ENCODE results near the gene HSPA8.

DNA sequence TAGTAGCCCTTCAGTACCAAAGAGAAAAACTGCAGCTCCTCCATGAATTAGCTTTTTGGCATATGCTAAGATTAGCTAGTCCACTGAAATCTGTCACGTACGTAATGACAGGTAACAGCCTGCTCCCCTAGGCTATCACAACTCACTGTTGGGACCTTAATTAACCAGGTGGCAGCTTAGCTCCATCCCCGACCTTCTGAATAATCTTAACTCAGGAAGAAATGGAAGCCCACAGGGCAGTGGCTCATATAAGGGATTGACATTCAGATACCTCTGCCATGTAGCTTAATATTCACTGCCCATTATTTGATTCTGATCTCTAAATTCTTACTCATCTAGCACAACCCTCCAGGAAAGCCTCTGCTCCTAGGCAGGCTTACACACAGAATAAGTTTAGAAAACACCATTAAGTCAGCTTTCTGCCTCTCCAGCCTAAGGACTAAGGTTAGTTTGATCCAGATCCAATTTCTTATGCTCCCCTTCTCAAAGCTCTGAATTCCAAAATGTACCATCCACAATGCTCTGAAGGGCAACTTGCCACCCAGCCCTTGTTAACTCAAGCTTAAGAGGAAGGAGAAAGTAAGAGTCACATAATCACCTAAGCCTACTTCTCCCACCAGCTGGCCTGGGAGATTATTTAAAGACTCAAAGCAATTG is 5.0 kb downstream of the HSPA8 start:
- TF ChIP-seq MTA3 (IDR thresholded peaks at IDR 0.05; ENCODE audit: borderline replicate concordance, low read length) (no peak), MXI1 (IDR thresholded peaks at IDR 0.05; ENCODE audit: low read depth, low read length) (no peak), TARDBP (IDR thresholded peaks at IDR 0.05; ENCODE audit: borderline replicate concordance) (no peak), RAD21 (IDR thresholded peaks at IDR 0.05; ENCODE audit: insufficient read depth, low read depth, low read length) (no peak), CBFB (IDR thresholded peaks at IDR 0.05; ENCODE audit: low read depth) (no peak), YY1 (IDR thresholded peaks at IDR 0.05; ENCODE audit: low read depth, low read length) (no peak)
- TF ChIP-seq, protein P1, sequence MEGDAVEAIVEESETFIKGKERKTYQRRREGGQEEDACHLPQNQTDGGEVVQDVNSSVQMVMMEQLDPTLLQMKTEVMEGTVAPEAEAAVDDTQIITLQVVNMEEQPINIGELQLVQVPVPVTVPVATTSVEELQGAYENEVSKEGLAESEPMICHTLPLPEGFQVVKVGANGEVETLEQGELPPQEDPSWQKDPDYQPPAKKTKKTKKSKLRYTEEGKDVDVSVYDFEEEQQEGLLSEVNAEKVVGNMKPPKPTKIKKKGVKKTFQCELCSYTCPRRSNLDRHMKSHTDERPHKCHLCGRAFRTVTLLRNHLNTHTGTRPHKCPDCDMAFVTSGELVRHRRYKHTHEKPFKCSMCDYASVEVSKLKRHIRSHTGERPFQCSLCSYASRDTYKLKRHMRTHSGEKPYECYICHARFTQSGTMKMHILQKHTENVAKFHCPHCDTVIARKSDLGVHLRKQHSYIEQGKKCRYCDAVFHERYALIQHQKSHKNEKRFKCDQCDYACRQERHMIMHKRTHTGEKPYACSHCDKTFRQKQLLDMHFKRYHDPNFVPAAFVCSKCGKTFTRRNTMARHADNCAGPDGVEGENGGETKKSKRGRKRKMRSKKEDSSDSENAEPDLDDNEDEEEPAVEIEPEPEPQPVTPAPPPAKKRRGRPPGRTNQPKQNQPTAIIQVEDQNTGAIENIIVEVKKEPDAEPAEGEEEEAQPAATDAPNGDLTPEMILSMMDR (IDR thresholded peaks at IDR 0.05 in 2 of 3, conservative IDR thresholded peaks at IDR 0.05 in 1 of 3; ENCODE audit: control insufficient read depth in 2 of 3, extremely low read depth in 1 of 3, insufficient read depth in 1 of 3, low read depth in 3 of 3, low read length in 3 of 3), result no peak

All from GM12878 (cell line).